ENCODE results near the gene RALY.
"Not testable (repeated sequence)": the region's sequence is repeated elsewhere in the genome, so short reads cannot be mapped to it uniquely, and the experiment has no call there.

Gene RALY

GRCh38 chr20:34127792-34128191 lies 134.1 kb downstream of the RALY start:
- no peak overlapping the region for H3K27ac ChIP-seq (ENCODE audit: insufficient read depth, low read depth, low read length, poor library complexity, severe bottlenecking)
- H3K4me3 ChIP-seq (ENCODE audit: insufficient read depth, low read depth, low read length) = no peak overlapping the region
- H3K9me3 ChIP-seq (ENCODE audit: control insufficient read depth, low read length) = no peaks in the 10 kb centered on the region
- 93 to 94% methylated on average over 10 of the region's 10 CpGs for WGBS, 2 experiments
- no peaks in the 10 kb centered on the region for H3K36me3 ChIP-seq (ENCODE audit: control insufficient read depth, insufficient read depth, low read length)
- no peaks in the 10 kb centered on the region for H3K4me1 ChIP-seq (ENCODE audit: control insufficient read depth, insufficient read depth, low read length)
- no peaks in the 10 kb centered on the region for H3K27me3 ChIP-seq (ENCODE audit: control insufficient read depth, insufficient read depth, low read length, poor library complexity, severe bottlenecking)

GRCh38 chr20:34129518-34130162 lies 135.9 kb downstream of the RALY start:
- Histone ChIP-seq H3K36me3 (ENCODE audit: control insufficient read depth, insufficient read depth, low read length) (no peaks in the 10 kb centered on the region), H3K27ac (ENCODE audit: insufficient read depth, low read depth, low read length, poor library complexity, severe bottlenecking) (no peak overlapping the region), H3K9me3 (ENCODE audit: control insufficient read depth, low read length) (no peaks in the 10 kb centered on the region), H3K4me3 (ENCODE audit: insufficient read depth, low read depth, low read length) (no peak overlapping the region), H3K27me3 (ENCODE audit: control insufficient read depth, insufficient read depth, low read length, poor library complexity, severe bottlenecking) (no peaks in the 10 kb centered on the region), H3K4me1 (ENCODE audit: control insufficient read depth, insufficient read depth, low read length) (no peaks in the 10 kb centered on the region)
- 14 to 16% methylated on average over 10 of the region's 10 CpGs for WGBS, 2 experiments

GRCh38 chr20:34131491-34131890 lies 137.8 kb downstream of the RALY start:
- no peaks in the 10 kb centered on the region for H3K36me3 ChIP-seq (ENCODE audit: control insufficient read depth, insufficient read depth, low read length)
- 88 to 99% methylated on average over 4 of the region's 4 CpGs for WGBS, 2 experiments
- no peaks in the 10 kb centered on the region for H3K4me1 ChIP-seq (ENCODE audit: control insufficient read depth, insufficient read depth, low read length)
- no peak overlapping the region for H3K27ac ChIP-seq (ENCODE audit: insufficient read depth, low read depth, low read length, poor library complexity, severe bottlenecking)
- H3K9me3 ChIP-seq (ENCODE audit: control insufficient read depth, low read length) = no peaks in the 10 kb centered on the region
- H3K4me3 ChIP-seq (ENCODE audit: insufficient read depth, low read depth, low read length) = no peak overlapping the region
- H3K27me3 ChIP-seq (ENCODE audit: control insufficient read depth, insufficient read depth, low read length, poor library complexity, severe bottlenecking) = no peaks in the 10 kb centered on the region

GRCh38 chr20:34132491-34132890 lies 138.8 kb downstream of the RALY start:
- H3K9me3 ChIP-seq (ENCODE audit: control insufficient read depth, low read length); H3K36me3 ChIP-seq (ENCODE audit: control insufficient read depth, insufficient read depth, low read length); H3K27ac ChIP-seq (ENCODE audit: insufficient read depth, low read depth, low read length, poor library complexity, severe bottlenecking); H3K27me3 ChIP-seq (ENCODE audit: control insufficient read depth, insufficient read depth, low read length, poor library complexity, severe bottlenecking); H3K4me1 ChIP-seq (ENCODE audit: control insufficient read depth, insufficient read depth, low read length); H3K4me3 ChIP-seq (ENCODE audit: insufficient read depth, low read depth, low read length): not testable (repeated sequence)
- WGBS, 2 experiments = 94 to 96% methylated on average over 26 of the region's 26 CpGs

- not testable (repeated sequence) for H3K4me3 ChIP-seq (ENCODE audit: insufficient read depth, low read depth, low read length); H3K36me3 ChIP-seq (ENCODE audit: control insufficient read depth, insufficient read depth, low read length); H3K9me3 ChIP-seq (ENCODE audit: control insufficient read depth, low read length); H3K4me1 ChIP-seq (ENCODE audit: control insufficient read depth, insufficient read depth, low read length); H3K27me3 ChIP-seq (ENCODE audit: control insufficient read depth, insufficient read depth, low read length, poor library complexity, severe bottlenecking); H3K27ac ChIP-seq (ENCODE audit: insufficient read depth, low read depth, low read length, poor library complexity, severe bottlenecking)
- 95 to 96% methylated on average over 21 of the region's 21 CpGs for WGBS, 2 experiments
These were observed 139.2 kb downstream of the RALY start for GRCh38 chr20:34132943-34133342.

GRCh38 chr20:34133365-34133860 lies 139.7 kb downstream of the RALY start:
- H3K4me3 ChIP-seq (ENCODE audit: insufficient read depth, low read depth, low read length); H3K9me3 ChIP-seq (ENCODE audit: control insufficient read depth, low read length); H3K27ac ChIP-seq (ENCODE audit: insufficient read depth, low read depth, low read length, poor library complexity, severe bottlenecking); H3K4me1 ChIP-seq (ENCODE audit: control insufficient read depth, insufficient read depth, low read length); H3K36me3 ChIP-seq (ENCODE audit: control insufficient read depth, insufficient read depth, low read length); H3K27me3 ChIP-seq (ENCODE audit: control insufficient read depth, insufficient read depth, low read length, poor library complexity, severe bottlenecking): not testable (repeated sequence)
- no CpG with 5 or more reads among the region's 4 CpGs for WGBS, 2 experiments

Measured in ectodermal cell (in vitro differentiated cells).